Fibroblast of skin of scalp (primary cell): Measurements from ENCODE around the gene CLDN18.

ENCODE experiments used
- DNase-seq: peaks from one replicate; pipeline ENCODE4 v3.0.0-alpha.2; 2013

Gene CLDN18

GRCh38 chr3:138027821-138028220 is 17.9 kb downstream of the CLDN18 start:
- no peak for DNase-seq

GRCh38 chr3:138030734-138031280 is 20.8 kb downstream of the CLDN18 start:
- no peak for DNase-seq

- no peak for DNase-seq
These were observed 21.6 kb downstream of the CLDN18 start for GRCh38 chr3:138031536-138031935.

- no peak for DNase-seq
These were observed 22.6 kb downstream of the CLDN18 start for GRCh38 chr3:138032567-138032966.

- no peak for DNase-seq
These were observed 23.3 kb downstream of the CLDN18 start for GRCh38 chr3:138033202-138033691.

GRCh38 chr3:138034918-138035317 is 25.0 kb downstream of the CLDN18 start:
- no peak for DNase-seq

GRCh38 chr3:138036572-138036971 is 26.6 kb downstream of the CLDN18 start:
- no peak for DNase-seq

- no peak for DNase-seq
These were observed 28.9 kb downstream of the CLDN18 start for GRCh38 chr3:138038725-138039462.

GRCh38 chr3:138042043-138042442 is 32.1 kb downstream of the CLDN18 start:
- peak; percentile 76 for DNase-seq

GRCh38 chr3:138043266-138044029 is 33.5 kb downstream of the CLDN18 start:
- DNase-seq: peak; percentile 94

GRCh38 chr3:138046085-138046484 is 36.1 kb downstream of the CLDN18 start:
- no peak for DNase-seq

- no peak for DNase-seq
These were observed 37.0 kb downstream of the CLDN18 start for GRCh38 chr3:138046955-138047354.

- DNase-seq: no peak
These were observed 37.7 kb downstream of the CLDN18 start for GRCh38 chr3:138047596-138048158.

- DNase-seq: peak; percentile 73
These were observed 39.4 kb downstream of the CLDN18 start for GRCh38 chr3:138049157-138049919.

GRCh38 chr3:138051947-138052802 is 42.2 kb downstream of the CLDN18 start:
- DNase-seq: peak; percentile 59

- DNase-seq: no peak
These were observed 44.1 kb downstream of the CLDN18 start for GRCh38 chr3:138054057-138054456.

GRCh38 chr3:138057384-138057783 is 47.4 kb downstream of the CLDN18 start:
- no peak for DNase-seq

- DNase-seq: no peak
These were observed 49.3 kb downstream of the CLDN18 start for GRCh38 chr3:138059261-138059660.

- no peak for DNase-seq
These were observed 50.8 kb downstream of the CLDN18 start for GRCh38 chr3:138060792-138061191.

GRCh38 chr3:138062037-138062436 is 52.1 kb downstream of the CLDN18 start:
- no peak for DNase-seq

- peak; percentile 61 for DNase-seq
These were observed 52.7 kb downstream of the CLDN18 start for GRCh38 chr3:138062626-138063025.
